WTC11 (cell line): Measurements from ENCODE around the gene ZNF581. TPM values are rescaled to one million over a fixed set of nuclear protein-coding genes. Genes with fewer than 3 reads are reported as not detected.

Experiments
- ATAC-seq: fragments of 200-7000 bp; cut with Tn5 transposase; 2 replicates; pipeline ENCODE4 v1.10.0; 2021; ENCODE audit warnings: mild to moderate bottlenecking, moderate library complexity
- CTCF ChIA-PET: fragments of 300-600 bp; sonication (Branson Sonifier 250); formaldehyde crosslinking; loops from one replicate; lab custom pipeline; 2021; ENCODE audit warnings: antibody characterized with exemption; lab: Charles Lee
- POLR2A ChIA-PET: fragments of 350-600 bp; sonication (Branson Sonifier 250); formaldehyde crosslinking; loops from one replicate; lab custom pipeline; 2021; ENCODE audit warnings: antibody characterized with exemption; lab: Charles Lee
- DNase-seq: peaks from one replicate; pipeline ENCODE4 v3.0.0; 2021; ENCODE audit warnings: low spot score
- H3K27ac Mint-ChIP-seq: 2 replicates; pipeline ENCODE4 v1.8.0; 2021; ENCODE audit warnings: mixed read lengths
- H3K27me3 Mint-ChIP-seq: 2 replicates; pipeline ENCODE4 v1.8.0; 2021; ENCODE audit warnings: low read depth, mild to moderate bottlenecking, moderate library complexity, mixed read lengths
- H3K36me3 Mint-ChIP-seq: 2 replicates; pipeline ENCODE4 v1.8.0; 2021; ENCODE audit warnings: mixed read lengths
- H3K4me1 Mint-ChIP-seq: 2 replicates; pipeline ENCODE4 v1.8.0; 2022; ENCODE audit warnings: mixed read lengths
- H3K4me3 Mint-ChIP-seq: 2 replicates; pipeline ENCODE4 v1.8.0; 2021; ENCODE audit warnings: mild to moderate bottlenecking, moderate library complexity, mixed read lengths
- H3K9me3 Mint-ChIP-seq: 2 replicates; pipeline ENCODE4 v1.8.0; 2021; ENCODE audit warnings: mixed read lengths
- ATF1 ChIP-seq: sonication (generic); formaldehyde crosslinking; IDR thresholded peaks from 2 replicates; pipeline ENCODE4 v1.8.1; 2023; ENCODE audit warnings: mild to moderate bottlenecking, moderate library complexity, missing genetic modification reagents
- CREM ChIP-seq: sonication (generic); formaldehyde crosslinking; IDR thresholded peaks from 2 replicates; pipeline ENCODE4 v1.8.1; 2022; ENCODE audit warnings: mild to moderate bottlenecking, missing genetic modification reagents, moderate library complexity
- ETV6 ChIP-seq: sonication (generic); formaldehyde crosslinking; IDR thresholded peaks from 2 replicates; pipeline ENCODE4 v1.8.1; 2022; ENCODE audit warnings: mild to moderate bottlenecking, missing genetic modification reagents
- FOXK1 ChIP-seq: sonication (generic); formaldehyde crosslinking; IDR thresholded peaks from 2 replicates; pipeline ENCODE4 v1.8.0; 2022; ENCODE audit warnings: mild to moderate bottlenecking, moderate library complexity, missing genetic modification reagents
- FOXP1 ChIP-seq: sonication (generic); formaldehyde crosslinking; IDR thresholded peaks from 2 replicates; pipeline ENCODE4 v1.8.0; 2022; ENCODE audit warnings: missing genetic modification reagents, mild to moderate bottlenecking, moderate library complexity, borderline replicate concordance
- IRF1 ChIP-seq: sonication (generic); formaldehyde crosslinking; IDR thresholded peaks from 2 replicates; pipeline ENCODE4 v1.8.0; 2023; ENCODE audit warnings: missing genetic modification reagents
- MAX ChIP-seq: sonication (generic); formaldehyde crosslinking; IDR thresholded peaks from 2 replicates; pipeline ENCODE4 v1.8.0; 2022; ENCODE audit warnings: mild to moderate bottlenecking, missing genetic modification reagents
- NFATC4 ChIP-seq: fragments of 250-450 bp; sonication (Bioruptor Pico); IDR thresholded peaks from 2 replicates; pipeline ENCODE4 v1.9.0; 2021; ENCODE audit warnings: mild to moderate bottlenecking
- NR2C2 ChIP-seq: sonication (generic); formaldehyde crosslinking; IDR thresholded peaks from 2 replicates; pipeline ENCODE4 v1.8.0; 2022; ENCODE audit warnings: mild to moderate bottlenecking, missing genetic modification reagents
- PRRX2 ChIP-seq: fragments of 250-450 bp; sonication (Bioruptor Pico); IDR thresholded peaks from 2 replicates; pipeline ENCODE4 v1.8.0; 2021; ENCODE audit warnings: mild to moderate bottlenecking
- RELA ChIP-seq: sonication (generic); formaldehyde crosslinking; IDR thresholded peaks from 2 replicates; pipeline ENCODE4 v1.8.1; 2022; ENCODE audit warnings: missing genetic modification reagents, mild to moderate bottlenecking, borderline replicate concordance
- SMAD4 ChIP-seq: sonication (generic); formaldehyde crosslinking; IDR thresholded peaks from 2 replicates; pipeline ENCODE4 v1.8.0; 2022; ENCODE audit warnings: mild to moderate bottlenecking, missing genetic modification reagents
- TP53 ChIP-seq: sonication (generic); formaldehyde crosslinking; IDR thresholded peaks from 2 replicates; pipeline ENCODE4 v1.8.1; 2023; ENCODE audit warnings: mild to moderate bottlenecking, missing genetic modification reagents
- USF2 ChIP-seq: sonication (generic); formaldehyde crosslinking; IDR thresholded peaks from 2 replicates; pipeline ENCODE4 v1.8.1; 2023; ENCODE audit warnings: mild to moderate bottlenecking, missing genetic modification reagents, moderate library complexity
- ZBTB21 ChIP-seq: sonication (generic); formaldehyde crosslinking; IDR thresholded peaks from 2 replicates; pipeline ENCODE4 v1.8.1; 2023; ENCODE audit warnings: mild to moderate bottlenecking, missing genetic modification reagents, borderline replicate concordance
- ZNF232 ChIP-seq: sonication (generic); formaldehyde crosslinking; IDR thresholded peaks from 2 replicates; pipeline ENCODE4 v1.8.0; 2022; ENCODE audit warnings: mild to moderate bottlenecking, missing genetic modification reagents
- ZNF317 ChIP-seq: sonication (generic); formaldehyde crosslinking; IDR thresholded peaks from 2 replicates; pipeline ENCODE4 v1.8.1; 2023; ENCODE audit warnings: low read depth, mild to moderate bottlenecking, moderate library complexity, missing genetic modification reagents, borderline replicate concordance
- ZNF671 ChIP-seq: fragments of 250-450 bp; sonication (Bioruptor Pico); IDR thresholded peaks from 2 replicates; pipeline ENCODE4 v1.8.0; 2021; ENCODE audit warnings: mild to moderate bottlenecking
- total RNA-seq: library from RNA; stranded (reverse); gene quantifications from 3 replicates; pipeline ENCODE4 v1.2.3, GENCODE V29; 2021
- TF ChIP-seq, protein P1 (sequence below): sonication (generic); formaldehyde crosslinking; IDR thresholded peaks from 2 replicates; pipeline ENCODE4 v1.8.1; 2023; ENCODE audit warnings: mild to moderate bottlenecking, moderate library complexity, missing genetic modification reagents
- TF ChIP-seq, protein P2 (sequence below): fragments of 250-450 bp; sonication (Bioruptor Pico); IDR thresholded peaks from 2 replicates; pipeline ENCODE4 v2.1.2; 2022; ENCODE audit warnings: mild to moderate bottlenecking, moderate library complexity
- TF ChIP-seq, protein P3 (sequence below): fragments of 200-600 bp; IDR thresholded peaks from 2 replicates; pipeline ENCODE4 v1.8.0; 2022; ENCODE audit warnings: antibody characterized with exemption
- TF ChIP-seq, protein P4 (sequence below): sonication (generic); formaldehyde crosslinking; IDR thresholded peaks from 2 replicates; pipeline ENCODE4 v1.8.1; 2022; ENCODE audit warnings: mild to moderate bottlenecking, moderate library complexity, missing genetic modification reagents

The ZNF581 gene
- total RNA-seq, 1 experiment from 2014 or later: 100 TPM

DNA sequence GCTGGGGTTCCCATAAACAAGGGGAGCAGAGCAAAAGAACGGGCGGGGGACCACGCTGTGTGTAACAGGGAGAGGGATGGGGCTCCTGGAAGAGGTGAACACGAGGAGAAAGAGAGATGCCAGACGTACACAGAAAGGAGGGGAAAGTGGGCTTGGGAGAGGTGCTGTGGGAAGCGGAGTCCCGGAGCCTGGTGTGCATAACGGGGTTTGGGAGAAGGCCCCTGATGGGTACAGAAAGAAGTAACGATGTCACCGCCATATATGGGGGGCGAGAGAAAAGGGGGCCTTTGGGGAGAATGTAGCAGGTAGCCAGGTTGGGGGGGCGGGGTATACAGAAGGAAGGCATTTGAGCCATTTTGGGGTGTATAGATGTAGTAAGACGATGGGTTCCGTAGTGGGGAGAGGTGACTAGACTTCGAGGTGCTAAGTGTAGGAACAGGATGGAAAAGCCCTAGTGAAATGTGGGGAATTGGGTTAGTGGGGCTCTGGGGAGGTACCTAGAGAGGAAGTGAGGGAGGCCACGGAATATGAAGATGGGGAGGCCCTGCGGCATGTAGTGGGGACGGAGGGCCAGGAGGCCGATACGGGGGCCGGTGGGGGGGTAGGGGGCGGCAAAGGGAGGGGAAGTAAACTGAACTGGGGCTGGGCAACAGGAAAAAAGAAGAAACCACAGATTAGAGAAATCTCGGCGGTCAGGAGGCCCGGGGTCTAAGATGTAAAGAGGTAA lies 1.9 kb upstream of the ZNF581 start (continued):
- TF ChIP-seq, protein P1, sequence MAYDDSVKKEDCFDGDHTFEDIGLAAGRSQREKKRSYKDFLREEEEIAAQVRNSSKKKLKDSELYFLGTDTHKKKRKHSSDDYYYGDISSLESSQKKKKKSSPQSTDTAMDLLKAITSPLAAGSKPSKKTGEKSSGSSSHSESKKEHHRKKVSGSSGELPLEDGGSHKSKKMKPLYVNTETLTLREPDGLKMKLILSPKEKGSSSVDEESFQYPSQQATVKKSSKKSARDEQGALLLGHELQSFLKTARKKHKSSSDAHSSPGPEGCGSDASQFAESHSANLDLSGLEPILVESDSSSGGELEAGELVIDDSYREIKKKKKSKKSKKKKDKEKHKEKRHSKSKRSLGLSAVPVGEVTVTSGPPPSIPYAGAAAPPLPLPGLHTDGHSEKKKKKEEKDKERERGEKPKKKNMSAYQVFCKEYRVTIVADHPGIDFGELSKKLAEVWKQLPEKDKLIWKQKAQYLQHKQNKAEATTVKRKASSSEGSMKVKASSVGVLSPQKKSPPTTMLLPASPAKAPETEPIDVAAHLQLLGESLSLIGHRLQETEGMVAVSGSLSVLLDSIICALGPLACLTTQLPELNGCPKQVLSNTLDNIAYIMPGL (CRISPR knock-in tag): no peak
- no peak for TF ChIP-seq SMAD4 (CRISPR knock-in tag)
- TF ChIP-seq, all 79 proteins: peak for 5

GRCh38 chr19:55642153-55643002 lies 1.1 kb upstream of the ZNF581 start:
- CTCF ChIA-PET: interaction anchor here (1.0 to 2.6 kb wide), 5 partner anchors 10 to 181 kb away, joined by 5 to 12 read pairs (median 11); partner anchors contain the start of gene ISOC2
- peaks cover 4% of the 10 kb centered on the region for H3K9me3 Mint-ChIP-seq
- peak overlapping the region; percentile 89 for H3K4me3 Mint-ChIP-seq
- peaks cover 24% of the 10 kb centered on the region for H3K36me3 Mint-ChIP-seq
- H3K27me3 Mint-ChIP-seq: peaks cover 9% of the 10 kb centered on the region
- H3K27ac Mint-ChIP-seq: peak overlapping the region; percentile 71; the same call in 1 of the 2 replicates
- peak; percentile 36 for DNase-seq
- POLR2A ChIA-PET: interaction anchor here (1.0 kb wide), 1 partner anchor 12 kb away, joined by 3 read pairs; the partner anchor contains the start of gene U2AF2
- ATAC-seq: peak; percentile 2; the same call in 1 of the 2 replicates
- H3K4me1 Mint-ChIP-seq: peaks cover 26% of the 10 kb centered on the region
- TF ChIP-seq, protein P2, sequence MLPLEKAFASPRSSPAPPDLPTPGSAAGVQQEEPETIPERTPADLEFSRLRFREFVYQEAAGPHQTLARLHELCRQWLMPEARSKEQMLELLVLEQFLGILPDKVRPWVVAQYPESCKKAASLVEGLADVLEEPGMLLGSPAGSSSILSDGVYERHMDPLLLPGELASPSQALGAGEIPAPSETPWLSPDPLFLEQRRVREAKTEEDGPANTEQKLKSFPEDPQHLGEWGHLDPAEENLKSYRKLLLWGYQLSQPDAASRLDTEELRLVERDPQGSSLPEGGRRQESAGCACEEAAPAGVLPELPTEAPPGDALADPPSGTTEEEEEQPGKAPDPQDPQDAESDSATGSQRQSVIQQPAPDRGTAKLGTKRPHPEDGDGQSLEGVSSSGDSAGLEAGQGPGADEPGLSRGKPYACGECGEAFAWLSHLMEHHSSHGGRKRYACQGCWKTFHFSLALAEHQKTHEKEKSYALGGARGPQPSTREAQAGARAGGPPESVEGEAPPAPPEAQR (CRISPR knock-in tag): no peak
- TF ChIP-seq CREM: no peak
- TF ChIP-seq FOXP1 (CRISPR knock-in tag): peak; percentile 81; the same call in 1 of the 2 replicates
- 0 out of 2 replicates have a peak, but pooled peaks have one; percentile 27 for TF ChIP-seq FOXK1
- TF ChIP-seq ZBTB21 (CRISPR knock-in tag): no peak
- no peak for TF ChIP-seq ATF1 (CRISPR knock-in tag)
- 0 out of 2 replicates have a peak, but pooled peaks have one; percentile 43 for TF ChIP-seq ZNF232 (CRISPR knock-in tag)
- TF ChIP-seq, protein P3, sequence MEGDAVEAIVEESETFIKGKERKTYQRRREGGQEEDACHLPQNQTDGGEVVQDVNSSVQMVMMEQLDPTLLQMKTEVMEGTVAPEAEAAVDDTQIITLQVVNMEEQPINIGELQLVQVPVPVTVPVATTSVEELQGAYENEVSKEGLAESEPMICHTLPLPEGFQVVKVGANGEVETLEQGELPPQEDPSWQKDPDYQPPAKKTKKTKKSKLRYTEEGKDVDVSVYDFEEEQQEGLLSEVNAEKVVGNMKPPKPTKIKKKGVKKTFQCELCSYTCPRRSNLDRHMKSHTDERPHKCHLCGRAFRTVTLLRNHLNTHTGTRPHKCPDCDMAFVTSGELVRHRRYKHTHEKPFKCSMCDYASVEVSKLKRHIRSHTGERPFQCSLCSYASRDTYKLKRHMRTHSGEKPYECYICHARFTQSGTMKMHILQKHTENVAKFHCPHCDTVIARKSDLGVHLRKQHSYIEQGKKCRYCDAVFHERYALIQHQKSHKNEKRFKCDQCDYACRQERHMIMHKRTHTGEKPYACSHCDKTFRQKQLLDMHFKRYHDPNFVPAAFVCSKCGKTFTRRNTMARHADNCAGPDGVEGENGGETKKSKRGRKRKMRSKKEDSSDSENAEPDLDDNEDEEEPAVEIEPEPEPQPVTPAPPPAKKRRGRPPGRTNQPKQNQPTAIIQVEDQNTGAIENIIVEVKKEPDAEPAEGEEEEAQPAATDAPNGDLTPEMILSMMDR: no peak
- no peak for TF ChIP-seq ZNF317
- TF ChIP-seq IRF1: 0 out of 2 replicates have a peak, but pooled peaks have one; percentile 14
- TF ChIP-seq ZNF671 (CRISPR knock-in tag): peak; percentile 40; the same call in 1 of the 2 replicates
- TF ChIP-seq, protein P1 (CRISPR knock-in tag): peak; percentile 25
- TF ChIP-seq RELA (CRISPR knock-in tag): peak; percentile 76; the same call in 1 of the 2 replicates
- TF ChIP-seq MAX: peak; percentile 4; the same call in 1 of the 2 replicates
- TF ChIP-seq PRRX2: no peak
- TF ChIP-seq, protein P4, sequence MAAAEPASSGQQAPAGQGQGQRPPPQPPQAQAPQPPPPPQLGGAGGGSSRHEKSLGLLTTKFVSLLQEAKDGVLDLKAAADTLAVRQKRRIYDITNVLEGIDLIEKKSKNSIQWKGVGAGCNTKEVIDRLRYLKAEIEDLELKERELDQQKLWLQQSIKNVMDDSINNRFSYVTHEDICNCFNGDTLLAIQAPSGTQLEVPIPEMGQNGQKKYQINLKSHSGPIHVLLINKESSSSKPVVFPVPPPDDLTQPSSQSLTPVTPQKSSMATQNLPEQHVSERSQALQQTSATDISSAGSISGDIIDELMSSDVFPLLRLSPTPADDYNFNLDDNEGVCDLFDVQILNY (CRISPR knock-in tag): no peak; the same call in 1 of the 2 replicates
- 0 out of 2 replicates have a peak, but pooled peaks have one; percentile 43 for TF ChIP-seq NR2C2
- TF ChIP-seq ETV6 (CRISPR knock-in tag): no peak
- TF ChIP-seq TP53 (CRISPR knock-in tag): no peak; the same call in 1 of the 2 replicates
- peak; percentile 16; the same call in 1 of the 2 replicates for TF ChIP-seq NFATC4 (CRISPR knock-in tag)
- TF ChIP-seq USF2 (CRISPR knock-in tag): 0 out of 2 replicates have a peak, but pooled peaks have one; percentile 6
